BE2C (cell line): ENCODE data around the gene CHD6.

Source experiments
- DNase-seq: peaks from one replicate; pipeline ENCODE4 v3.0.0-alpha.2; 2020
- H3K27me3 ChIP-seq: fragments of 250-450 bp; sonication (Bioruptor Pico); 2 replicates; pipeline ENCODE4 v1.5.1; 2020; ENCODE audit warnings: mild to moderate bottlenecking
- H3K36me3 ChIP-seq: fragments of 250-450 bp; sonication (Bioruptor Pico); 2 replicates; pipeline ENCODE4 v1.5.1; 2020; ENCODE audit warnings: mild to moderate bottlenecking
- H3K4me1 ChIP-seq: fragments of 250-450 bp; sonication (Bioruptor Pico); 2 replicates; pipeline ENCODE4 v1.5.1; 2020
- H3K4me3 ChIP-seq: 2 replicates; pipeline ENCODE4 v1.5.1; 2011; ENCODE audit warnings: low read depth, low read length
- H3K9me3 ChIP-seq: fragments of 250-450 bp; sonication (Bioruptor Pico); 2 replicates; pipeline ENCODE4 v1.5.1; 2020
- CTCF ChIP-seq: IDR thresholded peaks from 2 replicates; pipeline ENCODE4 v1.5.1; 2012; ENCODE audit warnings: mild to moderate bottlenecking, low read depth, low read length

The CHD6 gene

GRCh38 chr20:41587956-41588355 is 30.2 kb downstream of the CHD6 start:
- H3K9me3 ChIP-seq, result peaks cover 4% of the 10 kb centered on the region; the same call in 1 of the 2 replicates
- no peak for TF ChIP-seq CTCF
- no peak overlapping the region for H3K4me3 ChIP-seq
- peaks cover 6% of the 10 kb centered on the region for H3K36me3 ChIP-seq
- H3K4me1 ChIP-seq, result no peaks in the 10 kb centered on the region
- no peaks in the 10 kb centered on the region for H3K27me3 ChIP-seq
- no peak for DNase-seq

- Histone ChIP-seq H3K4me3 (no peak overlapping the region), H3K4me1 (no peaks in the 10 kb centered on the region), H3K27me3 (no peaks in the 10 kb centered on the region), H3K9me3 (peaks cover 4% of the 10 kb centered on the region; the same call in 1 of the 2 replicates), H3K36me3 (peaks cover 6% of the 10 kb centered on the region)
- DNase-seq, result no peak
- no peak for TF ChIP-seq CTCF
These were observed 30.7 kb downstream of the CHD6 start for GRCh38 chr20:41587523-41587922.

GRCh38 chr20:41586772-41587171 is 31.4 kb downstream of the CHD6 start:
- Histone ChIP-seq H3K27me3 (no peaks in the 10 kb centered on the region), H3K36me3 (peaks cover 6% of the 10 kb centered on the region), H3K4me1 (no peaks in the 10 kb centered on the region), H3K4me3 (no peak overlapping the region), H3K9me3 (peaks cover 4% of the 10 kb centered on the region; the same call in 1 of the 2 replicates)
- no peak for DNase-seq
- TF ChIP-seq CTCF, result no peak

GRCh38 chr20:41580350-41580749 is 37.8 kb downstream of the CHD6 start:
- H3K4me3 ChIP-seq, result no peak overlapping the region
- TF ChIP-seq CTCF, result no peak

GRCh38 chr20:41577129-41578009 is 40.8 kb downstream of the CHD6 start:
- Histone ChIP-seq H3K36me3 (no peaks in the 10 kb centered on the region), H3K9me3 (no peaks in the 10 kb centered on the region), H3K4me3 (no peak overlapping the region), H3K4me1 (peaks cover 5% of the 10 kb centered on the region), H3K27me3 (no peaks in the 10 kb centered on the region)
- DNase-seq, result no peak
- TF ChIP-seq CTCF, result no peak

More at GRCh38 chr20:41580350-41580749, 37.8 kb downstream of the CHD6 start:
- H3K27me3 ChIP-seq, result no peaks in the 10 kb centered on the region
- H3K4me1 ChIP-seq, result peaks cover 2% of the 10 kb centered on the region
- no peak for DNase-seq
- no peaks in the 10 kb centered on the region for H3K9me3 ChIP-seq
- H3K36me3 ChIP-seq, result no peaks in the 10 kb centered on the region

- no peak for DNase-seq
- H3K4me3 ChIP-seq, result no peak overlapping the region
- TF ChIP-seq CTCF, result no peak
These were observed 42.8 kb downstream of the CHD6 start for GRCh38 chr20:41575412-41575811.

More at GRCh38 chr20:41575412-41575811, 42.8 kb downstream of the CHD6 start:
- Histone ChIP-seq H3K4me1 (peaks cover 5% of the 10 kb centered on the region), H3K27me3 (no peaks in the 10 kb centered on the region), H3K36me3 (no peaks in the 10 kb centered on the region), H3K9me3 (no peaks in the 10 kb centered on the region)
